ENCODE results near the gene HECTD4.

- no peak for TF ChIP-seq POLR2A (IDR thresholded peaks at IDR 0.05; ENCODE audit: low read length)
- TF ChIP-seq GATA1 (IDR thresholded peaks at IDR 0.05; ENCODE audit: low read depth, low read length) = no peak
Measured at GRCh38 chr12:112172556-112173324, 209.5 kb downstream of the HECTD4 start.

Data from erythroblast (primary cell).